ENCODE data around the gene HOXA11. TPM values are rescaled to one million over a fixed set of nuclear protein-coding genes. Genes with fewer than 3 reads are reported as not detected.

HOXA11 gene
- total RNA-seq, 1 donor from 2014 or later: 4.2 TPM

DNA sequence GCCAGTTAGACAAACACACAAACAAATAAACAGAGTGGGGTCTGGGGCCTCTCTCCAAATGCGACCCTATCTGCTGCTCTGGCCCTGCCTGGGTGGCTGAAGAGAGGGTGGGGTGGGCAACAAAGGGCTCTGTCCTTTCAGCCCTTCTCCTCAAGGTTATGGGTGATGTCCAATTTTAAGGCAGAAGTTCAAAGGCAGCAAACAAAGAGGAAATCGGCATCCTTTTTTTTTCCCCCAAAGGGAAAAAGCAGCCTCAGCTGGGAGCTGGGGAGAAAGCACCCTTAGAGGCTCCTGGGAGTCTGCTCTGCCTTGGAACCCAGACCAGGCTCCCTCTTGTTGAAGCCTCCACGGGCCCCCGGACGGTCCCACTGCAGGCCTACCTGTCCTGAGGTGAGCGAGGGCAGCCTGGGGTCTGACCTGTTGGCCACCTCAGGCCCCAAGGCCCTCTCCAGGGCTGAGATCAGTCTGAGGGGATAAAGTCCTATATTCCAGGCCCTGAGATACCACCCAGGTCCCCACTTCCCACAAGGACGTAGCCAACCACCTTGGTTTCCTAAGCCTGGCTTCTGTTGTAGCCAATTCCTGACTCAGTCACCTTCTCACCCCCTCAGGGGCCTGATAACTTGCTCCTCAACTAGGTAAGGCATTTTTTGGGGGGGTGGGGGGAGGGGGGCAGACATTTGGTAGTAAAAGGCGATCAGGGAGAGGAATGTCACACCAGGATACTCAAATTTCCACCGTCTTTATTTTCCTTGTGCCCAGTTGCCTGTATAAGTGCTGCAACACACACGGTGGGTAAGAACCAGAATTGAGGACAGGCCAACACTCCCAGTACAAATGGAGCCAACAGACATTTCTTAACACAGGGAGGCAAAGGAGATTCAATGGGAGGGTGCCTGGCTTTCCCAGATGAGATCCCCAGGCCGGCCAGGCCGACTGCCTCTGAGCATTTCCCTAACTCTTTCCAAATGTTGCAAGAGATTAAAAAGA lies 4.3 kb downstream of the HOXA11 start:
- TF ChIP-seq, protein P1, sequence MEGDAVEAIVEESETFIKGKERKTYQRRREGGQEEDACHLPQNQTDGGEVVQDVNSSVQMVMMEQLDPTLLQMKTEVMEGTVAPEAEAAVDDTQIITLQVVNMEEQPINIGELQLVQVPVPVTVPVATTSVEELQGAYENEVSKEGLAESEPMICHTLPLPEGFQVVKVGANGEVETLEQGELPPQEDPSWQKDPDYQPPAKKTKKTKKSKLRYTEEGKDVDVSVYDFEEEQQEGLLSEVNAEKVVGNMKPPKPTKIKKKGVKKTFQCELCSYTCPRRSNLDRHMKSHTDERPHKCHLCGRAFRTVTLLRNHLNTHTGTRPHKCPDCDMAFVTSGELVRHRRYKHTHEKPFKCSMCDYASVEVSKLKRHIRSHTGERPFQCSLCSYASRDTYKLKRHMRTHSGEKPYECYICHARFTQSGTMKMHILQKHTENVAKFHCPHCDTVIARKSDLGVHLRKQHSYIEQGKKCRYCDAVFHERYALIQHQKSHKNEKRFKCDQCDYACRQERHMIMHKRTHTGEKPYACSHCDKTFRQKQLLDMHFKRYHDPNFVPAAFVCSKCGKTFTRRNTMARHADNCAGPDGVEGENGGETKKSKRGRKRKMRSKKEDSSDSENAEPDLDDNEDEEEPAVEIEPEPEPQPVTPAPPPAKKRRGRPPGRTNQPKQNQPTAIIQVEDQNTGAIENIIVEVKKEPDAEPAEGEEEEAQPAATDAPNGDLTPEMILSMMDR (IDR thresholded peaks at IDR 0.05; ENCODE audit: unreplicated experiment): no peak
- DNase-seq (ENCODE audit: low spot score in 2 of 2, unreplicated experiment in 2 of 2): no peak
- Mint-ChIP-seq H3K36me3 (no peaks in the 10 kb centered on the region), H3K27ac (peak overlapping the region; percentile 92), H3K27me3 (ENCODE audit: low read depth) (peaks cover 99% of the 10 kb centered on the region), H3K4me3 (peak overlapping the region; percentile 38), H3K4me1 (peaks cover 29% of the 10 kb centered on the region), H3K9me3 (no peaks in the 10 kb centered on the region)

DNA sequence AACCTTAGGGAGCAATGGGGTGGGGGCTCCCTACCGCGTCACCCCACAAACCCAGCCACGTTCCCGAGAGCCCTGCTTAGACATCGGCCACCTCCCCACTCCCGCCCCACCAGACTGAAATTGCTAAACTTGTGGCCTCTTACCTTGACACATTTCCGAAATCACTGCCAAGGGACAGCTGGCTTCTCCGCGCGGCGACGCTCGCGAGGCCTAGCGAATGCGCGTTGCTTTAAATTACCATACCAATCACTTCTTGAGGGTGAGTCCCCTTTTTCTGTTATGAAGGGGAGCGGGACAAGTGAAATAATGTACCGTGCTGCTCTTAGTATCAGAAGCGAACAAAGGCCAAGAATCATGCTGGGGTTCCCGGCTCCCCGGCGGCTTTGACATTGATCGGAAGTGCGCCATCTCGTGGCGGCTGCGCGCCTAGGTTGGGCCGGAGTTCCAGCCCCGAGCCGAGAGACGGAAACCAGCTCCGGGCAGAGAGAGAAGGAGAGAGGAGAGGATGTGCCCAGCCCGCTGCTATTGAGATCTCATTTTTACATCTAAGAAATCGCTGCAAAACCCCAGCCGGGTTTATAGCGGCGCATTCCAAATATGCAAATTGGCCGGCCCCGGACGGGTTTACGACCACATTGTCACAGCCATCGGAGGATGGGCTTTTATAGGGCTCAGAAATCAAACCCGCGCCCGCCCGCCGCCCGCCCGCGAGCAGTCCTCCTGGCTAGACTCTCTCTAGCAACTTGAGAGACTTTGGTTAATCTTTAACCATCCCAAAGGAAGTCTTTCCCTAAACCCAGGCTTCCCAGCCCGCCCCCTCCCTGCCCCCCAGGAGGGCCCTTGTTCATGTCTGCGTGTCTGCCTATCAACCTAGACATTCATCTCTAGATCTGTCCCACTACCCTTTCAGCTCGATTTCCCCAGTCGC lies 5.3 kb downstream of the HOXA11 start:
- peaks cover 99% of the 10 kb centered on the region for H3K27me3 Mint-ChIP-seq (ENCODE audit: low read depth)
- peak; percentile 67 to 83 for DNase-seq (ENCODE audit: low spot score in 2 of 2, unreplicated experiment in 2 of 2)
- peak overlapping the region; percentile 69 for H3K4me3 Mint-ChIP-seq
- peak overlapping the region; percentile 92 for H3K27ac Mint-ChIP-seq
- TF ChIP-seq, protein P1 (IDR thresholded peaks at IDR 0.05; ENCODE audit: unreplicated experiment): peak; percentile 87
- H3K9me3 Mint-ChIP-seq: no peaks in the 10 kb centered on the region
- no peaks in the 10 kb centered on the region for H3K36me3 Mint-ChIP-seq
- H3K4me1 Mint-ChIP-seq: peaks cover 25% of the 10 kb centered on the region

DNA sequence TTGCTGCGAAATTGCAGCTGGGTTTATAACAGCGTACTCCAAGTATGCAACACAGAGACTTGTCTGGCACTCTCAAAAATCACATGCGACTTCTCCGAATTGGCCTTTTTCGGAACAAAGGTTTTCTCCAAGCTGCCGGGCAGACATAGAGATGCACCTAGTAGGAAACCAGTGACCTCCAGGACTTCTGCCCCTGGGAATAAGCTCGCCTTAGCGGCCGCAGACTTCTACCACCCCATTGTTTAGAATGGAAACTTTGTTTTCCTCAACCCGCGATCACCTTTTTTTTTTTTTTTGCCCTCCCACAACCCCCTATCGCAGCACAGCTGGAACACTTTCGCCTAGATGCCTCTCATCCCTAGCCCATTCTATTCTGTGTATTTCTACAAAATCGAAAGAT lies 6.0 kb downstream of the HOXA11 start:
- Mint-ChIP-seq H3K9me3 (no peaks in the 10 kb centered on the region), H3K27ac (peak overlapping the region; percentile 88), H3K4me1 (peaks cover 25% of the 10 kb centered on the region), H3K4me3 (peak overlapping the region; percentile 69), H3K27me3 (ENCODE audit: low read depth) (peaks cover 100% of the 10 kb centered on the region), H3K36me3 (no peaks in the 10 kb centered on the region)
- TF ChIP-seq, protein P1 (IDR thresholded peaks at IDR 0.05; ENCODE audit: unreplicated experiment): no peak
- DNase-seq (ENCODE audit: low spot score in 2 of 2, unreplicated experiment in 2 of 2): no peak

DNA sequence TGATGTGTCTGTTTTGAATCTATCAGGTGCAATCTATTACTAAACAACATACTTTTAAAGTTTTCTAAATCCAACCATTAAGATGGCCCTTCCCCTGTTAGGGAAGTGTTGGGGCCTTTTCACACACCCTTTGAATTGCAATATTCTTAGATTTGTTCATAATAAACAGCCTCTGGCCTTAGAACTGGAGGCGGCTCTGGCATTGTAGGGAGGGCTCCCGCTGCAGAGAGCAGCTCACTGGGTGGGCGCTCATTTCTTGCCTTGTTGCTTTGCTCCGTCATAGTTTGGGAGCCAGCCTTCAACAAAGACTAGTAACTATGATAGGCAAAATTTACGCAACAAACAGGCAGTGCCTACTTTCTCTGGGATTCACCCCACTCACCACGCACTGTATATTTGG lies 6.7 kb downstream of the HOXA11 start:
- Mint-ChIP-seq H3K27me3 (ENCODE audit: low read depth) (peaks cover 94% of the 10 kb centered on the region), H3K9me3 (no peaks in the 10 kb centered on the region), H3K4me3 (peak overlapping the region; percentile 69), H3K36me3 (no peaks in the 10 kb centered on the region), H3K4me1 (peaks cover 25% of the 10 kb centered on the region), H3K27ac (peak overlapping the region; percentile 76)
- no peak for DNase-seq (ENCODE audit: low spot score in 2 of 2, unreplicated experiment in 2 of 2)
- TF ChIP-seq, protein P1 (IDR thresholded peaks at IDR 0.05; ENCODE audit: unreplicated experiment): no peak

- TF ChIP-seq, protein P1 (IDR thresholded peaks at IDR 0.05; ENCODE audit: unreplicated experiment): no peak
- peak overlapping the region; percentile 76 for H3K27ac Mint-ChIP-seq
- no peak for DNase-seq (ENCODE audit: low spot score in 2 of 2, unreplicated experiment in 2 of 2)
- peaks cover 22% of the 10 kb centered on the region for H3K4me1 Mint-ChIP-seq
- peak overlapping the region; percentile 69 for H3K4me3 Mint-ChIP-seq
- H3K27me3 Mint-ChIP-seq (ENCODE audit: low read depth): peaks cover 92% of the 10 kb centered on the region
- H3K9me3 Mint-ChIP-seq: no peaks in the 10 kb centered on the region
- H3K36me3 Mint-ChIP-seq: no peaks in the 10 kb centered on the region
Measured at GRCh38 chr7:27177795-27178320, 7.2 kb downstream of the HOXA11 start.

Measured in mesothelial cell of epicardium (in vitro differentiated cells).